ENCODE measurements around the gene ZMYND8.
"Not testable (repeated sequence)": the region's sequence is repeated elsewhere in the genome, so short reads cannot be mapped to it uniquely, and the experiment has no call there.

Gene ZMYND8

DNA sequence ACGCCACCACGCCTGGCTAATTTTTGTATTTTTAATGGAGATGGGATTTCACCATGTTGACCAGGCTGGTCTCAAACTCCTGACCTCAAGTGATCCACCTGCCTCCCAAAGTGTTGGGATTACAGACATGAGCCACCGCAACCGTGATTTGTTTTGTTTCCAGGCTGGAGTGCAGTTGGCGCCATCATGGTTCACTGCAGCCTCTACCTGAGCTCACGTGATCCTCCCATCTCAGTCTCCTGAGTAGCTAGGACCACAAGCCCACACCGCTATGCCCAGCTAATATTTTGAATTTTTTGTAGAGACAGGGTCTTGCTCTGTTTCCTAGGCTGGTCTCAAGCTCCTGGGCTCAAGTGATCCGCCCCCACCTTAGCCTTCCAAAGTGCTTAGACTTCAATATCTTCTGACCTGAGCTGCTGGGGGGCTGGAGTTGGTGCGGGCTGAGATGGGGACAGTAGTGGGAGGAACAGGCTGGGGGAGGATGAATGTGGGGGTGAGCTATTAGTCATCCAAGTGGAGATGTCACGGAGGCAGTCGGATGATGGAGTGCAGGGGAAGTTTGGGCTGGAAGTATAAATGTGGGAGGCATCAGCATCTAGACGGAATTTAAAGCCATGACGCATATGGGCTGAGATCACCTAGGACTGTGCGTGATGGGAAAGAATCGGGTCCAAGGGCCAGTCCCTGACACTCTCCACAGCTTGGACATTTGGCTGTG lies 23.1 kb upstream of the ZMYND8 start:
- DNase-seq (ENCODE audit: low read depth) = no peak
- TF ChIP-seq CTCF (IDR thresholded peaks at IDR 0.05; ENCODE audit: insufficient read depth, low read depth, low read length, missing control alignments) = no peak
- H3K4me3 ChIP-seq (ENCODE audit: low read depth, low read length) = no peak overlapping the region

DNA sequence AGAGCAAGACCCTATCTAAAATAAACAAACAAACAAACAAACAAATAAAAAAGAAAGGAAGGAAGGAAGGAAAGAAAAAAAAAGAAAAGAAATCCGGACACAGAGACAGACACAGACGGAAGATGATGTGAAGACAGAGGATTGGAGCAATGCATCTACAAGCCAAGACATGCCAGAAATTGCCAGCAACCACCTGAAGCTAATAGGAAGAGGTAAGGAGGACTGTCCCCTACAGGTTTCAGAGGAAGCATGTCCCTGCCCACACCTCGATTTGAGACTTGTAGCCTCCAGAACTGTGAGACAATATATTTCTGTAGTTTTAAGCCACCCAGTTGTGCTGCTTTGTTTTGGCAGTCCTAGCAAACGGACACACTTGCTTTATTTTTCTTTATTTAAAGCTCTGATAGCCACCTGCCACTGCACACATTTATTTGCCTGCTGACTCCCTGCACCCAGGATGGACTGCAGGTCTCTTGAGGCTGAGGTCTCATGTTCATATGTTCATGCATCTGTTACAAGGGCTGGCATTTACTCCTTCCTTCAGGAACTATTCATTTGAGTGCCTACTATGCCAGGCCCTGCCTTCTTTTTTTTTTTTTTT lies 20.7 kb upstream of the ZMYND8 start:
- no peak for TF ChIP-seq CTCF (IDR thresholded peaks at IDR 0.05; ENCODE audit: insufficient read depth, low read depth, low read length, missing control alignments)
- H3K4me3 ChIP-seq (ENCODE audit: low read depth, low read length) = no peak overlapping the region
- peak; percentile 38 for DNase-seq (ENCODE audit: low read depth)

DNA sequence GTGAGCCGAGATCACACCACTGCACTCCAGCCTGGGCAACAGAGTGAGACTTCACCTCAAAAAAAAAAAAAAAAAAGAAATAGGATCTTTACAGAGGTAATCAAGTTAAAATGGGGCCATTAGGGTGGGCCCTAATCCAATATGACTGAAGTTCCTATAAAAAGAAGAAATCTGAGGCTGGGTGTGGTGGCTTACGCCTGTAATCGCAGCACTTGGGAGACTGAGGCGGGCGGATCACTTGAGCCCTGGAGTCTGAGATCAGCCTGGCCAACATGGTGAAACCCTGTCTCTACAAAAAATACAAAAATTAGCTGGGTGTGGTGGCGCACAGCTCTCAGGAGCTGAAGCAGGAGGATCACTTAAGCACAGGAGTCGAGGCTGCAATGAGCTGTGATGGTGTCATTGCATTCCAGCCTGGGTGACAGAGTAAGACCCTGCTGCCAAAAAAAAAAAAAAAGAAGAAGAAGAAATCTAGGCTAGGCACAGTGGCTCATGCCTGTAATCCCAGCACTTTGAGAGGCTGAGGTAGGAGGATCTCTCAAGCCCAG lies 19.7 kb upstream of the ZMYND8 start:
- DNase-seq (ENCODE audit: low read depth); H3K4me3 ChIP-seq (ENCODE audit: low read depth, low read length): not testable (repeated sequence)

GRCh38 chr20:47374121-47374520 lies 17.6 kb upstream of the ZMYND8 start:
- not testable (repeated sequence) for DNase-seq (ENCODE audit: low read depth); H3K4me3 ChIP-seq (ENCODE audit: low read depth, low read length)

DNA sequence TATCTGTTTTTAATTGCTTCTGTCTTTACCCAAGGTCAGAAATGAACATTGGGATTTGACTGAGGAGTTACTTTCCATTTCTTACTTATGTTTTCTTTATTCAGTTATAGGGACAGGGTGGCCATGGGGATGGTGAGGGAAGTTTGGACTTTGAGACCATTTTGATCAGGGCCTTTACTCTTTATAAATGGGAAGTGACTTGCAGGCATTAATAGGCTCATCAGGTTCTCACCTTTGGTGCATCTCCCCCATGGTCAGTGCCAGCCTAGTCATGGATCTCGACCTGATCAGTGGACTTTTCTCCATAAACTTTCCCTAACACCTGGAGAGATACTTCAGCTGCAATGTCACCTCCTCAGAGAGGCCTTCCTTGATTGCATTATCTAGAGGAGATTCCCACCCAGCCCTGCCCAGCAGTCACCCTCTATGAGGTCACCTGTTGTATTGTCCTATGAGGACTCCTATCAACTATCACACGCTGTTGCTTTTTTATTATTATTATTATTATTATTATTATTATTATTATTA lies 16.8 kb upstream of the ZMYND8 start:
- DNase-seq (ENCODE audit: low read depth) = no peak
- H3K4me3 ChIP-seq (ENCODE audit: low read depth, low read length) = no peak overlapping the region

DNA sequence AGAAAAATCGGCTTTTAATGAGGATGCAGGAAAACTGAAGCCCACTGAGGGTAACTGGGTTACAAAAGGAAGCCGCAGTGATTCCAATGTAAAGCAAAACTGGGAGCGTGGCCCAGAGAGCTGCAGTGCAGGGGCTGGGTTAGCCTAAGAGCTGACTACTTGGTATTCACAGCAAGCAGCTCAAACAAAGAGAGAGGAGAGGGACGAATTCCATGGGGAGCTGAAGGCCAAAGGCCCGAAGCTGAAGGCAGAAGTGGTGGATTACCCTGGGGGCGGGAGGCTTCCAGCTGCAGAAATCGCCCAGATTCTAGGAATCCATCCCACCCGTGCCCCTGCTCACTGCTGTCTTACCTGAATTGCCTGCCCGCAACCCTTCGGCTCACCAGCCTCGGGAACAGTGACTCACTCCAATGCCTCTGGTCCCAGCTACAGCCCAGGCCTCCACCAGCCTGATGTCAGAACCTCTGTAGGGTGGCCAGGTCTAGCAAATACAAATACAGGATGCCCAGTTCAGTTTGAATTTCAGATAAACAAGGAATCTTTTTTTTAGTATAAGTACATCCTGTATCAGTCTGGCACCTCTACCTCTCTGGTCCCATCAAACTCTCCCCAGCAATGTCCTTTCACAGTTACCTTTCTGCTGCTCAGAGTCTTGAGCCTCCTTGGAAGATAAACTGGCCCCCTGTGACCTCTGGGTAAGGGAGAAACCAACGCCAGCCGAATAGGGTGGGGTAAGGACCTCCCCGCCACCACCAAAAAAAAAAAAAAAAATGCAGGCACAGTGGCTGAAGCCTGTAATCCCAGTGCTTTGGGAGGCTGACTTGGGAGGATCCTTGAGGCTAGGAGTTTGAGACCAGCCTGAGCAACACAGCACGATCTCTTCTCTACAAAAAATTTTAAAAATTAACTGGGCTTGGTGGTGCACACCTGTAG lies 14.6 kb upstream of the ZMYND8 start:
- H3K4me3 ChIP-seq (ENCODE audit: low read depth, low read length) = no peak overlapping the region
- TF ChIP-seq CTCF (IDR thresholded peaks at IDR 0.05; ENCODE audit: insufficient read depth, low read depth, low read length, missing control alignments) = no peak
- DNase-seq (ENCODE audit: low read depth) = no peak

More for the DNA sequence above, 16.8 kb upstream of the ZMYND8 start:
- TF ChIP-seq CTCF (IDR thresholded peaks at IDR 0.05; ENCODE audit: insufficient read depth, low read depth, low read length, missing control alignments) = no peak

- no peak overlapping the region for H3K4me3 ChIP-seq (ENCODE audit: low read depth, low read length)
- DNase-seq (ENCODE audit: low read depth) = no peak
- TF ChIP-seq CTCF (IDR thresholded peaks at IDR 0.05; ENCODE audit: insufficient read depth, low read depth, low read length, missing control alignments) = no peak
Measured at GRCh38 chr20:47370214-47370613, 13.7 kb upstream of the ZMYND8 start.
